HepG2 (cell line): ENCODE results near the gene TMEM8B. TPM values are rescaled to one million over a fixed set of nuclear protein-coding genes. Genes with fewer than 3 reads are reported as not detected.
A peak's percentile ranks its signal among the peaks of the same experiment; 100 is the strongest.

Experiments
- FLYWCH1 ChIP-seq: sonication (generic); formaldehyde crosslinking; IDR thresholded peaks from 2 replicates; pipeline ENCODE4 v1.8.1; 2023; ENCODE audit warnings: mild to moderate bottlenecking, missing genetic modification reagents
- FOSL1 ChIP-seq: sonication (generic); formaldehyde crosslinking; IDR thresholded peaks from 2 replicates; pipeline ENCODE4 v1.9.0; 2021; ENCODE audit warnings: missing genetic modification reagents, borderline replicate concordance
- FOSL2 ChIP-seq: sonication (generic); formaldehyde crosslinking; IDR thresholded peaks from 2 replicates; pipeline ENCODE4 v1.4.0; 2020; ENCODE audit warnings: missing genetic modification reagents
- HDAC1 ChIP-seq: sonication (generic); formaldehyde crosslinking; IDR thresholded peaks from 2 replicates; pipeline ENCODE4 v1.5.1; 2020; ENCODE audit warnings: mild to moderate bottlenecking, missing genetic modification reagents
- JUN ChIP-seq: sonication (generic); formaldehyde crosslinking; IDR thresholded peaks from 2 replicates; pipeline ENCODE4 v1.4.0; 2020; ENCODE audit warnings: mild to moderate bottlenecking, missing genetic modification reagents
- MAZ ChIP-seq, 2 experiments: sonication (generic) in 1 of 2; formaldehyde crosslinking in 1 of 2; IDR thresholded peaks; 2 replicates each; pipeline versions ENCODE4 v1.5.0 to v1.6.1; 2012 to 2020; ENCODE audit warnings: low read depth in 2 of 2, mild to moderate bottlenecking in 2 of 2, borderline replicate concordance in 1 of 2, improper control_type of control experiment in 1 of 2, low read length in 1 of 2, missing genetic modification reagents in 1 of 2, moderate library complexity in 1 of 2
- RXRB ChIP-seq: IDR thresholded peaks from 2 replicates; pipeline ENCODE4 v1.6.1; 2016; ENCODE audit warnings: borderline replicate concordance, missing genetic modification reagents, missing compliant biosample characterization
- SSRP1 ChIP-seq: IDR thresholded peaks from 2 replicates; pipeline ENCODE4 v1.6.1; 2016; ENCODE audit warnings: control low read depth
- ZBTB42 ChIP-seq: sonication (generic); formaldehyde crosslinking; IDR thresholded peaks from 2 replicates; pipeline ENCODE4 v1.5.0; 2020; ENCODE audit warnings: mild to moderate bottlenecking, missing genetic modification reagents
- ZNF317 ChIP-seq: sonication (generic); formaldehyde crosslinking; IDR thresholded peaks from 2 replicates; pipeline ENCODE4 v1.5.0; 2020; ENCODE audit warnings: mild to moderate bottlenecking, missing genetic modification reagents
- ZNF530 ChIP-seq: sonication (generic); formaldehyde crosslinking; IDR thresholded peaks from 2 replicates; pipeline ENCODE4 v1.5.0; 2020; ENCODE audit warnings: low read depth, mild to moderate bottlenecking, missing genetic modification reagents
- ZNF720 ChIP-seq: sonication (generic); formaldehyde crosslinking; IDR thresholded peaks from 2 replicates; pipeline ENCODE4 v1.4.0; 2020; ENCODE audit warnings: missing genetic modification reagents
- ZSCAN25 ChIP-seq: sonication (generic); formaldehyde crosslinking; IDR thresholded peaks from 2 replicates; pipeline ENCODE4 v1.8.0; 2022; ENCODE audit warnings: mild to moderate bottlenecking, missing genetic modification reagents
- ZSCAN29 ChIP-seq: sonication (generic); formaldehyde crosslinking; conservative IDR thresholded peaks from 2 replicates; pipeline ENCODE4 v1.4.0; 2020; ENCODE audit warnings: mild to moderate bottlenecking, missing genetic modification reagents
- polyA plus RNA-seq, 8 experiments: library from polyadenylated mRNA; depleted of rRNA in 3 of 8; stranded (reverse) in 7 of 8; unstranded in 1 of 8; fragments of >200 nt; fragmentation: Illumina TruSeq in 4 of 8; extraction: Trizol in 4 of 8; gene quantifications; 2 replicates each; pipeline versions ENCODE4 v1.2.1 to v1.2.3, GENCODE V29; 2011 to 2016; ENCODE audit warnings: low read depth in 4 of 8, missing spikeins in 1 of 8, mixed read lengths in 1 of 8; ENCODE audit not compliant: insufficient read depth in 1 of 8
- total RNA-seq, 5 experiments: library from RNA; depleted of rRNA; stranded (reverse); fragments of >200 nt; fragmentation: Illumina TruSeq; extraction: Trizol; gene quantifications; 2 replicates each; pipeline ENCODE4 v1.2.3, GENCODE V29; 2016; ENCODE audit warnings: low read depth in 1 of 5
- TF ChIP-seq, protein P1 (sequence below): sonication (generic); formaldehyde crosslinking; IDR thresholded peaks from 2 replicates; pipeline ENCODE4 v1.5.0; 2020; ENCODE audit warnings: mild to moderate bottlenecking, missing genetic modification reagents
- TF ChIP-seq, protein P2 (sequence below): sonication (generic); formaldehyde crosslinking; IDR thresholded peaks from 2 replicates; pipeline ENCODE4 v1.4.0; 2020; ENCODE audit warnings: missing genetic modification reagents
- TF ChIP-seq, protein P3 (sequence below): sonication (generic); formaldehyde crosslinking; IDR thresholded peaks from 2 replicates; pipeline ENCODE4 v1.4.0; 2020; ENCODE audit warnings: missing genetic modification reagents
- TF ChIP-seq, protein P4 (sequence below): sonication (generic); formaldehyde crosslinking; conservative IDR thresholded peaks from 2 replicates; pipeline ENCODE4 v1.8.0; 2022; ENCODE audit warnings: missing genetic modification reagents

The TMEM8B gene
- total and polyA plus RNA-seq, 2 of the 13 experiments (the other 11 are each of a cell fraction or from before 2014, with no cell fraction given), result 2.1 to 2.7 TPM

DNA sequence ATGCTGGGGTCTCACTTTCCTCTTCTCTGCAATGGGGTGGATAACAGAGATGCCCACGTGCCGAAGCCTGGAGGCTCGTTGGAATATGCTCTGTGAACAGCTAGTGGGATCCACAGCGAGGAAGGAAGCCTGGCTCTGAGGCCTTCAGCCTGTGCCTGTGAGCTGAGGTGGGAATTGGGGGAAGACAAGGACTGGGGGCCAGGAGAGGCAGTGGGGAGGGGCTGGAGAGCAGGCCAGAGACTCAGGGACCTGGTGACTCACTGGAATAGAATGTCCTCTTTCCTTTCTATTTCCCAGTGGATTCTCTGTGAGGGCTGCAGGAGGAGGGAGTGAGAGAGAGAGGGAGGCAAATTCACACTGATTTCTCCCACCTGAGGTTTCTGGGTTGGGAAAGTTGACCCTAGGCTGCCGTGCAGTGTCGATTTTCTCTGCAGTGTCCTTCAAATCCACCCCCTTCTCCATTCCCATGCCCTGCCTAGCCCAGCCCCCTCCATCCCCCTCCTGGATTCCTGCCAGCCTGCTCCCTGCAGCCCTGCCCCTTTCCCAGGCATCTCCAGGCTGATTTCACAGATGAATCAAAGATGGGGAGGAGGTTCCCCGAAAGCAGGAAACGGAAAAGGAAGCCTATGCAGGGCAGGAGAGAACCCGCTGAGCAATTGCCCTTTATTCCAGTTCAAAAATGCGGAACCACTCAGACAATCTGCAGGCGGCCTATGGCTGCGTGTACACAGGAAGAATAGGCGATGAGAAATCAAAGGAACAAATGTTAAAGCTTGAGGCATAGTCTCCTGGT lies 78.9 kb downstream of the TMEM8B start (continued):
- TF ChIP-seq, protein P1, sequence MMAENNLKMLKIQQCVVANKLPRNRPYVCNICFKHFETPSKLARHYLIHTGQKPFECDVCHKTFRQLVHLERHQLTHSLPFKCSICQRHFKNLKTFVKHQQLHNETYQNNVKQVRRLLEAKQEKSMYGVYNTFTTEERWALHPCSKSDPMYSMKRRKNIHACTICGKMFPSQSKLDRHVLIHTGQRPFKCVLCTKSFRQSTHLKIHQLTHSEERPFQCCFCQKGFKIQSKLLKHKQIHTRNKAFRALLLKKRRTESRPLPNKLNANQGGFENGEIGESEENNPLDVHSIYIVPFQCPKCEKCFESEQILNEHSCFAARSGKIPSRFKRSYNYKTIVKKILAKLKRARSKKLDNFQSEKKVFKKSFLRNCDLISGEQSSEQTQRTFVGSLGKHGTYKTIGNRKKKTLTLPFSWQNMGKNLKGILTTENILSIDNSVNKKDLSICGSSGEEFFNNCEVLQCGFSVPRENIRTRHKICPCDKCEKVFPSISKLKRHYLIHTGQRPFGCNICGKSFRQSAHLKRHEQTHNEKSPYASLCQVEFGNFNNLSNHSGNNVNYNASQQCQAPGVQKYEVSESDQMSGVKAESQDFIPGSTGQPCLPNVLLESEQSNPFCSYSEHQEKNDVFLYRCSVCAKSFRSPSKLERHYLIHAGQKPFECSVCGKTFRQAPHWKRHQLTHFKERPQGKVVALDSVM (CRISPR knock-in tag), result peak; percentile 8; the same call in 1 of the 2 replicates
- peak; percentile 53; the same call in 1 of the 2 replicates for TF ChIP-seq ZNF317
- TF ChIP-seq SSRP1 (CRISPR knock-in tag), result no peak
- peak; percentile 52; the same call in 1 of the 2 replicates for TF ChIP-seq FOSL1
- no peak for TF ChIP-seq ZSCAN25 (CRISPR knock-in tag)
- 0 out of 2 replicates have a peak, but pooled peaks have one; percentile 28 for TF ChIP-seq JUN (CRISPR knock-in tag)
- TF ChIP-seq FLYWCH1 (CRISPR knock-in tag), result no peak
- peak; percentile 89 for TF ChIP-seq FOSL2 (CRISPR knock-in tag)
- TF ChIP-seq, protein P2, sequence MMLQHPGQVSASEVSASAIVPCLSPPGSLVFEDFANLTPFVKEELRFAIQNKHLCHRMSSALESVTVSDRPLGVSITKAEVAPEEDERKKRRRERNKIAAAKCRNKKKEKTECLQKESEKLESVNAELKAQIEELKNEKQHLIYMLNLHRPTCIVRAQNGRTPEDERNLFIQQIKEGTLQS (CRISPR knock-in tag), result peak; percentile 71
- TF ChIP-seq, protein P3, sequence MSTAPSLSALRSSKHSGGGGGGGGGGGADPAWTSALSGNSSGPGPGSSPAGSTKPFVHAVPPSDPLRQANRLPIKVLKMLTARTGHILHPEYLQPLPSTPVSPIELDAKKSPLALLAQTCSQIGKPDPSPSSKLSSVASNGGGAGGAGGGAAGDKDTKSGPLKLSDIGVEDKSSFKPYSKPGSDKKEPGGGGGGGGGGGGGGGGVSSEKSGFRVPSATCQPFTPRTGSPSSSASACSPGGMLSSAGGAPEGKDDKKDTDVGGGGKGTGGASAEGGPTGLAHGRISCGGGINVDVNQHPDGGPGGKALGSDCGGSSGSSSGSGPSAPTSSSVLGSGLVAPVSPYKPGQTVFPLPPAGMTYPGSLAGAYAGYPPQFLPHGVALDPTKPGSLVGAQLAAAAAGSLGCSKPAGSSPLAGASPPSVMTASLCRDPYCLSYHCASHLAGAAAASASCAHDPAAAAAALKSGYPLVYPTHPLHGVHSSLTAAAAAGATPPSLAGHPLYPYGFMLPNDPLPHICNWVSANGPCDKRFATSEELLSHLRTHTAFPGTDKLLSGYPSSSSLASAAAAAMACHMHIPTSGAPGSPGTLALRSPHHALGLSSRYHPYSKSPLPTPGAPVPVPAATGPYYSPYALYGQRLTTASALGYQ (CRISPR knock-in tag), result no peak
- TF ChIP-seq RXRB (CRISPR knock-in tag), result peak; percentile 8; the same call in 1 of the 2 replicates
- TF ChIP-seq ZBTB42 (CRISPR knock-in tag), result no peak
- no peak for TF ChIP-seq ZNF720 (CRISPR knock-in tag)
- 0 out of 2 replicates have a peak, but pooled peaks have one; percentile 40 for TF ChIP-seq ZSCAN29 (CRISPR knock-in tag)
- no peak for TF ChIP-seq MAZ (IDR thresholded peaks at IDR 0.05; ENCODE audit: borderline replicate concordance, low read depth, low read length)
- TF ChIP-seq MAZ (CRISPR knock-in tag; IDR thresholded peaks at IDR 0.05; ENCODE audit: low read depth), result peak; percentile 34; the same call in 1 of the 2 replicates
- TF ChIP-seq, protein P4, sequence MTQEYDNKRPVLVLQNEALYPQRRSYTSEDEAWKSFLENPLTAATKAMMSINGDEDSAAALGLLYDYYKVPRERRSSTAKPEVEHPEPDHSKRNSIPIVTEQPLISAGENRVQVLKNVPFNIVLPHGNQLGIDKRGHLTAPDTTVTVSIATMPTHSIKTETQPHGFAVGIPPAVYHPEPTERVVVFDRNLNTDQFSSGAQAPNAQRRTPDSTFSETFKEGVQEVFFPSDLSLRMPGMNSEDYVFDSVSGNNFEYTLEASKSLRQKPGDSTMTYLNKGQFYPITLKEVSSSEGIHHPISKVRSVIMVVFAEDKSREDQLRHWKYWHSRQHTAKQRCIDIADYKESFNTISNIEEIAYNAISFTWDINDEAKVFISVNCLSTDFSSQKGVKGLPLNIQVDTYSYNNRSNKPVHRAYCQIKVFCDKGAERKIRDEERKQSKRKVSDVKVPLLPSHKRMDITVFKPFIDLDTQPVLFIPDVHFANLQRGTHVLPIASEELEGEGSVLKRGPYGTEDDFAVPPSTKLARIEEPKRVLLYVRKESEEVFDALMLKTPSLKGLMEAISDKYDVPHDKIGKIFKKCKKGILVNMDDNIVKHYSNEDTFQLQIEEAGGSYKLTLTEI (CRISPR knock-in tag), result no peak
- TF ChIP-seq HDAC1 (CRISPR knock-in tag), result no peak
- no peak for TF ChIP-seq ZNF530 (CRISPR knock-in tag)
- TF ChIP-seq, all 625 proteins: peak for 19
